ENCODE results near the gene EPHA6. TPM values are rescaled to one million over a fixed set of nuclear protein-coding genes. Genes with fewer than 3 reads are reported as not detected.

EPHA6 gene
- total RNA-seq, 1 donor from 2014 or later, result not detected

DNA sequence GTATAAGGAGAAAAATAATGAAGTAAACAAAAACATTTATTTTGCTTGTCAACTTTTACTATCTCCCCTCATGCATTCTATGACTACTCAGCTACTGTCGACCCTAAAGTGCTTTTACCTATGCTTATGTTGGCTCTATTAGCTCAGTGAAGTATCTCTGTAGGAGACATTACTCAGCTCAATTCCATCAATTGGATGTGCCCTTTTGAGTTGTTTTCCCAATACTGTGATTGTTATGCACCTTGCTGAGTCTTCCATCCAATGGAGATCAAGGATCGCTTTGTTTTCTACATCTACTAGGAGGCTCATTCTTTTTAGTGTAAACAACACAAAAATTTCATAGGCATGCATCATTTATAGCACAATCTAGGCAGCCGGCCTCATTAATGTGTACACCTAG lies 546.4 kb downstream of the EPHA6 start:
- no peak overlapping the region for H3K4me3 ChIP-seq (ENCODE audit: low read depth, low read length)
- no peak for DNase-seq (ENCODE audit: low read depth)
- TF ChIP-seq, protein P1, sequence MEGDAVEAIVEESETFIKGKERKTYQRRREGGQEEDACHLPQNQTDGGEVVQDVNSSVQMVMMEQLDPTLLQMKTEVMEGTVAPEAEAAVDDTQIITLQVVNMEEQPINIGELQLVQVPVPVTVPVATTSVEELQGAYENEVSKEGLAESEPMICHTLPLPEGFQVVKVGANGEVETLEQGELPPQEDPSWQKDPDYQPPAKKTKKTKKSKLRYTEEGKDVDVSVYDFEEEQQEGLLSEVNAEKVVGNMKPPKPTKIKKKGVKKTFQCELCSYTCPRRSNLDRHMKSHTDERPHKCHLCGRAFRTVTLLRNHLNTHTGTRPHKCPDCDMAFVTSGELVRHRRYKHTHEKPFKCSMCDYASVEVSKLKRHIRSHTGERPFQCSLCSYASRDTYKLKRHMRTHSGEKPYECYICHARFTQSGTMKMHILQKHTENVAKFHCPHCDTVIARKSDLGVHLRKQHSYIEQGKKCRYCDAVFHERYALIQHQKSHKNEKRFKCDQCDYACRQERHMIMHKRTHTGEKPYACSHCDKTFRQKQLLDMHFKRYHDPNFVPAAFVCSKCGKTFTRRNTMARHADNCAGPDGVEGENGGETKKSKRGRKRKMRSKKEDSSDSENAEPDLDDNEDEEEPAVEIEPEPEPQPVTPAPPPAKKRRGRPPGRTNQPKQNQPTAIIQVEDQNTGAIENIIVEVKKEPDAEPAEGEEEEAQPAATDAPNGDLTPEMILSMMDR (IDR thresholded peaks at IDR 0.05; ENCODE audit: insufficient read depth, low read length, poor library complexity, severe bottlenecking), result no peak
- no peaks in the 10 kb centered on the region for H3K27me3 ChIP-seq (ENCODE audit: control insufficient read depth, insufficient read depth, low read length)
- no peaks in the 10 kb centered on the region for H3K36me3 ChIP-seq (ENCODE audit: control insufficient read depth, insufficient read depth, low read length)

DNA sequence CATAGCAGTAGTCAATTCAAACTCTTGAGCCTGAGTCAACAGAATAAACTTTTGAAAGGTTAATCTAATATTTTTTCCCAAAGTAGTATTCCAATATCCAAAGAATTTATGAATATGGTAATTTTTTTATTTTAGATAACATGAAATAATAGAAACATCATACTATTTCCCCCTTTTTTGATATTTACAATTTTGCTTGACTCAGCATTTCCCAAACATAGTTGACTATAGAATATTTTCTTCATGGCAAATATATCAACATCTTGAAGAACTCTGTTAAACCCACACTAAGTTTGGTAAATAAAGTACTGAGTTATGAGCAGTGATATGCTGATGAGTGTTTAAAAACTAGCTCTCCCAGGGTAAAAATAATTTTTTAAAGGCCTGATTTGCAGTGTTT lies 570.2 kb downstream of the EPHA6 start:
- TF ChIP-seq, protein P1 (IDR thresholded peaks at IDR 0.05; ENCODE audit: insufficient read depth, low read length, poor library complexity, severe bottlenecking), result no peak
- no peak for DNase-seq (ENCODE audit: low read depth)
- H3K36me3 ChIP-seq (ENCODE audit: control insufficient read depth, insufficient read depth, low read length), result no peaks in the 10 kb centered on the region
- no peak overlapping the region for H3K4me3 ChIP-seq (ENCODE audit: low read depth, low read length)
- H3K27me3 ChIP-seq (ENCODE audit: control insufficient read depth, insufficient read depth, low read length), result no peaks in the 10 kb centered on the region

DNA sequence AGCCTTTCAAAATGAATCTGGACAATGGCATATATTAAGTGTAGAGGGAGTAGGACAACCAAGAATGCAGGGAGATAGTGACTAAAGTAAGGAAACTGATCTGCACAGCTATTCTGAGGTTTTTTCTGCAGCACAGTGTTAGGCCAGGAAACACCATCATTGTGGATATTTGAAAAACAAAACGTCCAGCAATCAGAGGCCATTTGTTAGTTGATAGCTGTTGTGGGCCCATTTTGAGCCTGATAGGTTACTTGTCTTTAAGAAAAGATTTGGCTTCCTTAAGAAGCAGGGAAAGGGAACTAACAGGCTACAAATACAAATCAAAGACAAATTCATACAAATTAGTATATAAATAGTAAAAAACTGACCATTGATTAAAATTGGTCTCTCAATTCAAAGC lies 574.4 kb downstream of the EPHA6 start:
- Histone ChIP-seq H3K4me3 (ENCODE audit: low read depth, low read length) (no peak overlapping the region), H3K27me3 (ENCODE audit: control insufficient read depth, insufficient read depth, low read length) (no peaks in the 10 kb centered on the region), H3K36me3 (ENCODE audit: control insufficient read depth, insufficient read depth, low read length) (no peaks in the 10 kb centered on the region)
- no peak for DNase-seq (ENCODE audit: low read depth)
- TF ChIP-seq, protein P1 (IDR thresholded peaks at IDR 0.05; ENCODE audit: insufficient read depth, low read length, poor library complexity, severe bottlenecking), result no peak

DNA sequence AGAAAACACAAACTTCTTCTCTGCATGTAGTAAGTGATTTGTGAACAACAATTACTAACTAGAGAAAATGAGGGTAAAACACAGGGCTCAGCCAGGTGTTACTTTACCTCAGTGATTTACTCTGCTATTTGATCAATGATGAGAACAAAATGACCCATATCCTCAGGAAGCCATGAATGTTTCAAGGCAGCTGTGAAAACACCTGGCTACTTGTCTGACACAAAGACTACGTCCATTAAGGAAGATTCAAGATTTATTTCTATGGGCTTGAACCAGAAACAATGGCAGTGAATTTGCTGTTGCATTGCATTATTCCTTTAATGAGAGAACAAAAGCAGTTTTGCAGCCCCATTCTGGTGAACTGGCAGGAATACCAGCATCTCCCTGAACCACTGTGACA lies 575.5 kb downstream of the EPHA6 start:
- no peaks in the 10 kb centered on the region for H3K27me3 ChIP-seq (ENCODE audit: control insufficient read depth, insufficient read depth, low read length)
- H3K36me3 ChIP-seq (ENCODE audit: control insufficient read depth, insufficient read depth, low read length), result no peaks in the 10 kb centered on the region
- H3K4me3 ChIP-seq (ENCODE audit: low read depth, low read length), result no peak overlapping the region
- TF ChIP-seq, protein P1 (IDR thresholded peaks at IDR 0.05; ENCODE audit: insufficient read depth, low read length, poor library complexity, severe bottlenecking), result no peak
- DNase-seq (ENCODE audit: low read depth), result no peak

DNA sequence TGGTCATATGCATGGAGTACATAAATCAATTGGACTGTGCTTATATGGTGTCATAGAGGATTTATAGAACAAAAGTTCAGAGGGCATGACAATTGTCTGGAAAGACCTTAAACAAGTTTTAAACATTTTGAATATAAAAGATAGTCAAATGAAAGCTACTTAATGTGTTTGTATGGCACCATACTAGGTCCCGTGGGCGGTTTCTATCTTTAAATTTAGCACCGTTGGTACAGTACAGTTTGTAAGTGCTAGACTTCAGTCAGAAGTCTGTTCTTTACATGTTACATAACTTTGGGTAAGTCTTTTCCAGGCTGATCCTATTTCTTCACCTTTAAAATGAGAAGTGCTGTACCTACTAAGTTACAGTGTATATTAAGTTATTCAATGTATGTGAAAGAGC lies 576.8 kb downstream of the EPHA6 start:
- H3K27me3 ChIP-seq (ENCODE audit: control insufficient read depth, insufficient read depth, low read length), result no peaks in the 10 kb centered on the region
- no peak for DNase-seq (ENCODE audit: low read depth)

DNA sequence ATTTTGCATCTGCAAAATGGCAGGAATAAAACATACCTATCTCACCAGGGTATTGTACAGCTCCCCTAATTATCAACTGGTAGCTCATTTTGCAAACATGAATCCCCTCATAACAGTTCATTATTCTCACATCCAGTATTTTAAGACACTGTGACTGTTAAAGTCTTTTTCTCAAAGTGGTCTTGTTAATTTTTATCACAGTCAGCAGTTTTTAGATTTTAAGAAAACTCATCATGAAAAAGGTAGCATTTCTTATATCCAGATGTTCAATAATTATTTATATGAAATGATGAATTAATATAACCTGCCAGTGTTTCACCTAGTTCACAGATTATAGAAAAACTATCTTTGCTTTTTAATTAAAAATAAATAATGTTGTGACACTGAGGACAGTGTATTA lies 595.2 kb downstream of the EPHA6 start:
- no peak overlapping the region for H3K4me3 ChIP-seq (ENCODE audit: low read depth, low read length)
- TF ChIP-seq, protein P1 (IDR thresholded peaks at IDR 0.05; ENCODE audit: insufficient read depth, low read length, poor library complexity, severe bottlenecking), result no peak

More for the DNA sequence above, 576.8 kb downstream of the EPHA6 start:
- TF ChIP-seq, protein P1 (IDR thresholded peaks at IDR 0.05; ENCODE audit: insufficient read depth, low read length, poor library complexity, severe bottlenecking), result no peak
- H3K36me3 ChIP-seq (ENCODE audit: control insufficient read depth, insufficient read depth, low read length), result no peaks in the 10 kb centered on the region
- H3K4me3 ChIP-seq (ENCODE audit: low read depth, low read length), result no peak overlapping the region

More for the DNA sequence above, 595.2 kb downstream of the EPHA6 start:
- no peak for DNase-seq (ENCODE audit: low read depth)
- Histone ChIP-seq H3K27me3 (ENCODE audit: control insufficient read depth, insufficient read depth, low read length) (no peaks in the 10 kb centered on the region), H3K36me3 (ENCODE audit: control insufficient read depth, insufficient read depth, low read length) (no peaks in the 10 kb centered on the region)
